NOMO-1 treated with dmso at 0.1 percent for 144 hours (cell line): ENCODE measurements around the gene MYLK.

Experiments
- DNase-seq: peaks from one replicate; lab custom pipeline; 2025; ENCODE audit not compliant: unreplicated experiment; lab: John Stamatoyannopoulos, UW

MYLK gene

GRCh38 chr3:123653221-123653682 lies 230.9 kb downstream of the MYLK start:
- DNase-seq, result no peak

- peak; percentile 25 for DNase-seq
These were observed 231.7 kb downstream of the MYLK start for GRCh38 chr3:123652342-123652984.

GRCh38 chr3:123651449-123652341 lies 232.4 kb downstream of the MYLK start:
- no peak for DNase-seq

- DNase-seq, result no peak
These were observed 234.0 kb downstream of the MYLK start for GRCh38 chr3:123650101-123650500.

- no peak for DNase-seq
These were observed 235.3 kb downstream of the MYLK start for GRCh38 chr3:123648696-123649405.

- DNase-seq, result no peak
These were observed 239.8 kb downstream of the MYLK start for GRCh38 chr3:123644358-123644757.

GRCh38 chr3:123642957-123643330 lies 241.2 kb downstream of the MYLK start:
- no peak for DNase-seq

- DNase-seq, result peak; percentile 83
These were observed 241.8 kb downstream of the MYLK start for GRCh38 chr3:123642182-123642956.

GRCh38 chr3:123641505-123641904 lies 242.6 kb downstream of the MYLK start:
- no peak for DNase-seq

- no peak for DNase-seq
These were observed 243.2 kb downstream of the MYLK start for GRCh38 chr3:123640740-123641462.

GRCh38 chr3:123640311-123640710 lies 243.8 kb downstream of the MYLK start:
- no peak for DNase-seq

- DNase-seq, result no peak
These were observed 245.0 kb downstream of the MYLK start for GRCh38 chr3:123638936-123639689.

- no peak for DNase-seq
These were observed 246.3 kb downstream of the MYLK start for GRCh38 chr3:123637841-123638240.

GRCh38 chr3:123637131-123637530 lies 247.0 kb downstream of the MYLK start:
- no peak for DNase-seq

- no peak for DNase-seq
These were observed 247.7 kb downstream of the MYLK start for GRCh38 chr3:123636431-123636841.

GRCh38 chr3:123635717-123636116 lies 248.4 kb downstream of the MYLK start:
- DNase-seq, result no peak

- DNase-seq, result no peak
These were observed 248.9 kb downstream of the MYLK start for GRCh38 chr3:123635217-123635616.

GRCh38 chr3:123634149-123635051 lies 249.7 kb downstream of the MYLK start:
- DNase-seq, result no peak
